ENCODE measurements around the gene IL32. TPM values are rescaled to one million over a fixed set of nuclear protein-coding genes. Genes with fewer than 3 reads are reported as not detected.

The IL32 gene
- total RNA-seq, 6 experiments from 2014 or later: 204 to 1,268 (median 669) TPM

DNA sequence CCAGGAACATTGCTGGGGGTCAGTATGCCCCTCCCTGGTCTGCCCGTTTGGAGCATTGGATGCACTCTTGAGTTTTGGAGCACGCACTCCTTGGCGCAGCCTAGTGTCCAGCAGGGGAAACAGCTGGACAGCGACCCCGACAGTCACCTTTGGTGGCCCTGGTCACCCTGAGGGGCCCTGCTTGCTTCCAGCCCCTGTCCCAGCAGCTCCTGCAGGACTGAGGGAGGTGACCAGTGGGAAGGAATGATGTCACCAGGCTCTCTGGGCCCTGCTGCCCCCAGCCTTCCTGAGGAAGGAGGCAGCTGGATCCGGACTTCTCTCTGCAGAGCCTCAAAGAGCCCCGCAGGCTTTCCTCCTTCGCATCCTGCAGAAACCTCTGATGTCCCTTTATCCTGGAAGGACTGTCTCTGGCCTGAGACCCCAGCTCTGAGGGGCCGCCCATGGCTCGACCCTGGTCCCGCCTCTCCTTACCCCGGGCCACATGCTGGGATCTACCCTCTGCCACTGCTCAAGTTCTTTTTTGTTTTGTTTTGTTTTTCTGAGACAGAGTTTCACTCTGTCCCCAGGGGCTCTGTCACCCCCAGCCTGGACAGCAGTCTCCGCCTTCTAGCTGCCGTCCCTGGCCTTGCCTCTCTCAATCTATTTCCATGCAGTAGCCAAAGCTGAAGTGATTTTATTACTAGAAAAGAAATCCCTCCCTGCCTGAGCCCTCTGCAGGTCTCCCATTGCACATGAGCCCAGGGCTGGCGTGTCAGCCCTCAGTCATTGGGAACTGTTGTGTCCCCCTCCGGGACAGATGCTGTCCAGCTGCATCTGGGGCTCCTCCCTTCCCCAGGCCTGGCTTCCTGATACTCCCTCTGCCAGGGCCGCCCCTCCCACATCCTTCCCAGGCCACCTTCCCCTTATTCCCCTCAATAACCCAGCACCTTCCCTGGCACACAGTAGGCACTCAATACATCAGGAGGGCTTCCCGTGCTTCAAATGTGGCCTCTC is 22.1 kb downstream of the IL32 start:
- Histone ChIP-seq H3K27me3 (no peaks in the 10 kb centered on the region), H3K9me3 (no peaks in the 10 kb centered on the region), H3K36me3 (no peaks in the 10 kb centered on the region), H3K27ac (peak overlapping the region in 2 of 3 donors; percentile 43 to 65), H3K4me1 (no peaks in the 10 kb centered on the region), H3K4me3 (peak overlapping the region in 2 of 3 donors; percentile 12 to 34)
- peak in 2 of 3 donors; percentile 68 to 70 for DNase-seq
- 44% methylated on average over 7 of the region's 18 CpGs for WGBS (ENCODE audit: insufficient coverage, low coverage, low lambda C conversion rate, missing lambda C conversion rate)
- intact Hi-C loops (cut with DNase I): no loop called here
- peak; percentile 82 to 87 (median 85) for ATAC-seq
- TF ChIP-seq POLR2A (IDR thresholded peaks at IDR 0.05) (no peak), CTCF (IDR thresholded peaks at IDR 0.05) (peak; percentile 13 to 40 (median 24))

DNA sequence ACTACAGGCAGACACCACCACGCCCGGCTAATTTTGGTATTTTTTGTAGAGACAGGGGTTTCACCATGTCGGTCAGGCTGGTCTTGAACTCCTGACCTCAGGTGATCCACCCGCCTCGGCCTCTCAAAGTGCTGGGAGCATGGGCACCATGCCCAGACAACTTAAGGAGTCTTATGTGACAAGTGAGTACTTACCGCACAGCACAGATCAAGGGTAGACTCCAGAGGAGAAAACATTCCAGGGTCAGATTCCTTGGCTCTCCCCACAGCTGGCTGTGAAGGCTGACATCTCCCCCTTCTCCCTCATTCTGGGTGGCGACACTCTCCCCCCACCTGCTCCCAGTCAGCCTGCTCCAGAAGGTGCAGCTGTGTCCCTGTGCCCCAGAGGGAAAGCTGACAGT is 23.0 kb downstream of the IL32 start:
- H3K9me3 ChIP-seq: no peaks in the 10 kb centered on the region
- DNase-seq (no peak), ATAC-seq (no peak)
- no peak for TF ChIP-seq CTCF (IDR thresholded peaks at IDR 0.05)
- TF ChIP-seq POLR2A (IDR thresholded peaks at IDR 0.05): no peak
- no peak overlapping the region for H3K27ac ChIP-seq
- 78% methylated on average over 4 of the region's 7 CpGs for WGBS (ENCODE audit: insufficient coverage, low coverage, low lambda C conversion rate, missing lambda C conversion rate)
- H3K4me1 ChIP-seq: no peaks in the 10 kb centered on the region
- no peaks in the 10 kb centered on the region for H3K27me3 ChIP-seq
- intact Hi-C loops (cut with DNase I): no loop called here
- H3K36me3 ChIP-seq: no peaks in the 10 kb centered on the region
- H3K4me3 ChIP-seq: no peak overlapping the region

GRCh38 chr16:3088925-3089716 is 23.7 kb downstream of the IL32 start:
- Histone ChIP-seq H3K27ac (no peak overlapping the region), H3K27me3 (no peaks in the 10 kb centered on the region), H3K4me3 (no peak overlapping the region), H3K36me3 (no peaks in the 10 kb centered on the region), H3K4me1 (no peaks in the 10 kb centered on the region), H3K9me3 (no peaks in the 10 kb centered on the region)
- 60% methylated on average over 3 of the region's 71 CpGs for WGBS (ENCODE audit: insufficient coverage, low coverage, low lambda C conversion rate, missing lambda C conversion rate)
- no peak for TF ChIP-seq POLR2A (IDR thresholded peaks at IDR 0.05)
- TF ChIP-seq CTCF (IDR thresholded peaks at IDR 0.05): no peak
- DNase-seq (peak in 1 of 3 donors; percentile 44), ATAC-seq (no peak)
- intact Hi-C loops (cut with DNase I): no loop called here

GRCh38 chr16:3089717-3090592 is 24.5 kb downstream of the IL32 start:
- no peak for TF ChIP-seq CTCF (IDR thresholded peaks at IDR 0.05)
- TF ChIP-seq POLR2A (IDR thresholded peaks at IDR 0.05): no peak
- WGBS (ENCODE audit: insufficient coverage, low coverage, low lambda C conversion rate, missing lambda C conversion rate): 86% methylated on average over 5 of the region's 81 CpGs

More at GRCh38 chr16:3089717-3090592, 24.5 kb downstream of the IL32 start:
- intact Hi-C loops (cut with DNase I): no loop called here
- H3K4me3 ChIP-seq: no peak overlapping the region
- ATAC-seq (no peak), DNase-seq (peak in 1 of 3 donors; percentile 45)
- H3K27ac ChIP-seq: no peak overlapping the region
- no peaks in the 10 kb centered on the region for H3K4me1 ChIP-seq
- no peaks in the 10 kb centered on the region for H3K9me3 ChIP-seq
- no peaks in the 10 kb centered on the region for H3K36me3 ChIP-seq
- no peaks in the 10 kb centered on the region for H3K27me3 ChIP-seq
